GOT3 (cell line): ENCODE data around the gene SLC12A7.
"Not testable (repeated sequence)": the region's sequence is repeated elsewhere in the genome, so short reads cannot be mapped to it uniquely, and the experiment has no call there.

Experiments
- DNase-seq: peaks from one replicate; lab custom pipeline; 2025; ENCODE audit warnings: mixed read lengths; lab: John Stamatoyannopoulos, UW

Gene SLC12A7

GRCh38 chr5:1109542-1110306 lies 2.1 kb downstream of the SLC12A7 start:
- no peak for DNase-seq

GRCh38 chr5:1108865-1109174 lies 3.0 kb downstream of the SLC12A7 start:
- DNase-seq: no peak

- DNase-seq: no peak
These were observed 3.6 kb downstream of the SLC12A7 start for GRCh38 chr5:1108023-1108864.

- DNase-seq: no peak
These were observed 4.5 kb downstream of the SLC12A7 start for GRCh38 chr5:1107167-1108022.

- DNase-seq: no peak
These were observed 5.3 kb downstream of the SLC12A7 start for GRCh38 chr5:1106385-1107166.

GRCh38 chr5:1105350-1106265 lies 6.3 kb downstream of the SLC12A7 start:
- no peak for DNase-seq

- DNase-seq: no peak
These were observed 7.4 kb downstream of the SLC12A7 start for GRCh38 chr5:1104327-1105006.

GRCh38 chr5:1103505-1104326 lies 8.1 kb downstream of the SLC12A7 start:
- DNase-seq: no peak

- no peak for DNase-seq
These were observed 8.8 kb downstream of the SLC12A7 start for GRCh38 chr5:1103093-1103492.

- no peak for DNase-seq
These were observed 9.7 kb downstream of the SLC12A7 start for GRCh38 chr5:1101961-1102713.

GRCh38 chr5:1100664-1101574 lies 10.9 kb downstream of the SLC12A7 start:
- DNase-seq: no peak

GRCh38 chr5:1099926-1100663 lies 11.8 kb downstream of the SLC12A7 start:
- DNase-seq: no peak

- no peak for DNase-seq
These were observed 12.8 kb downstream of the SLC12A7 start for GRCh38 chr5:1098986-1099597.

GRCh38 chr5:1097988-1098385 lies 13.9 kb downstream of the SLC12A7 start:
- DNase-seq: not testable (repeated sequence)

- DNase-seq: no peak
These were observed 14.4 kb downstream of the SLC12A7 start for GRCh38 chr5:1097381-1097987.

- no peak for DNase-seq
These were observed 15.0 kb downstream of the SLC12A7 start for GRCh38 chr5:1096838-1097237.
